Vagina (tissue), 2 donors: Measurements from ENCODE around the gene ADGRG2. TPM values are rescaled to one million over a fixed set of nuclear protein-coding genes. Genes with fewer than 3 reads are reported as not detected.

ENCODE experiments used
- DNase-seq, 2 donors: peaks; one replicate each; pipeline ENCODE4 v3.0.0-alpha.2; 2017; ENCODE audit errors: extremely low spot score in 2 of 2
- H3K27ac ChIP-seq: fragments of 200-600 bp; sonication (generic); one replicate; pipeline ENCODE4 v1.5.1; 2019
- H3K27me3 ChIP-seq: fragments of 200-600 bp; sonication (generic); one replicate; pipeline ENCODE4 v1.5.1; 2019
- H3K36me3 ChIP-seq, 2 donors: fragments of 200-600 bp; sonication (generic); one replicate each; pipeline ENCODE4 v1.5.1; 2017 to 2019
- H3K4me1 ChIP-seq: fragments of 200-600 bp; sonication (generic); one replicate; pipeline ENCODE4 v1.5.1; 2019
- H3K4me3 ChIP-seq, 2 donors: fragments of 200-600 bp; sonication (generic); 1 replicate in 1 of 2; 2 replicates in 1 of 2; pipeline ENCODE4 v1.5.1; 2016 to 2019
- H3K9me3 ChIP-seq: fragments of 200-600 bp; sonication (generic); one replicate; pipeline ENCODE4 v1.5.1; 2019
- CTCF ChIP-seq, 3 experiments: fragments of 450-650 bp in 2 of 3; fragments of 200-600 bp in 1 of 3; sonication (generic) in 1 of 3; IDR thresholded peaks; one replicate each; pipeline ENCODE4 v1.5.1; 2017 to 2019; ENCODE audit warnings: antibody characterized with exemption in 3 of 3, mild to moderate bottlenecking in 2 of 3, moderate library complexity in 2 of 3
- POLR2A ChIP-seq, 2 donors: fragments of 450-650 bp; IDR thresholded peaks; one replicate each; pipeline ENCODE4 v1.6.1; 2017; ENCODE audit warnings: antibody characterized with exemption in 2 of 2, mild to moderate bottlenecking in 2 of 2, moderate library complexity in 2 of 2
- POLR2AphosphoS5 ChIP-seq, 2 donors: sonication (generic); formaldehyde crosslinking; IDR thresholded peaks; one replicate each; pipeline ENCODE4 v1.9.0; 2017; ENCODE audit warnings: antibody characterized with exemption in 2 of 2, mild to moderate bottlenecking in 2 of 2, low read depth in 1 of 2; ENCODE audit not compliant: insufficient read depth in 1 of 2
- intact Hi-C: fragments of 100-400 bp; cut with DNase I; formaldehyde crosslinking; loops from one replicate; pipeline ENCODE4 v1.15.1; 2023
- total RNA-seq: library from RNA; depleted of rRNA; stranded (reverse); fragments of >200 nt; gene quantifications from one replicate; pipeline ENCODE4 v1.2.3, GENCODE V29; 2016

Gene ADGRG2
- total RNA-seq, 1 donor from 2014 or later: 2.0 TPM

- no peaks in the 10 kb centered on the region for H3K36me3 ChIP-seq
- TF ChIP-seq POLR2A (IDR thresholded peaks at IDR 0.05): no peak
- TF ChIP-seq POLR2AphosphoS5 (IDR thresholded peaks at IDR 0.05; ENCODE audit: insufficient read depth in 1 of 2, low read depth in 1 of 2): no peak
- TF ChIP-seq CTCF (IDR thresholded peaks at IDR 0.05): no peak
- peaks cover 7% of the 10 kb centered on the region for H3K9me3 ChIP-seq
- no peak overlapping the region for H3K4me3 ChIP-seq
- no peak for DNase-seq
- no peak overlapping the region for H3K27ac ChIP-seq
- no peaks in the 10 kb centered on the region for H3K4me1 ChIP-seq
- no peaks in the 10 kb centered on the region for H3K27me3 ChIP-seq
- intact Hi-C loops: no loop called here
Observed at GRCh38 chrX:19091596-19091995, 30.7 kb downstream of the ADGRG2 start.

- DNase-seq: no peak
- Histone ChIP-seq H3K27ac (no peak overlapping the region), H3K36me3 (no peaks in the 10 kb centered on the region), H3K4me3 (no peak overlapping the region), H3K9me3 (peaks cover 7% of the 10 kb centered on the region), H3K27me3 (no peaks in the 10 kb centered on the region), H3K4me1 (no peaks in the 10 kb centered on the region)
- intact Hi-C loops: no loop called here
- TF ChIP-seq POLR2A (IDR thresholded peaks at IDR 0.05) (no peak), POLR2AphosphoS5 (IDR thresholded peaks at IDR 0.05; ENCODE audit: insufficient read depth in 1 of 2, low read depth in 1 of 2) (no peak), CTCF (IDR thresholded peaks at IDR 0.05) (no peak)
Observed at GRCh38 chrX:19089555-19090040, 32.7 kb downstream of the ADGRG2 start.

GRCh38 chrX:19086102-19086772, 36.0 kb downstream of the ADGRG2 start:
- Histone ChIP-seq H3K27ac (no peak overlapping the region), H3K9me3 (peaks cover 7% of the 10 kb centered on the region), H3K4me3 (no peak overlapping the region), H3K4me1 (no peaks in the 10 kb centered on the region), H3K36me3 (no peaks in the 10 kb centered on the region), H3K27me3 (no peaks in the 10 kb centered on the region)
- intact Hi-C loops: no loop called here
- TF ChIP-seq POLR2AphosphoS5 (IDR thresholded peaks at IDR 0.05; ENCODE audit: insufficient read depth in 1 of 2, low read depth in 1 of 2): no peak
- no peak for TF ChIP-seq CTCF (IDR thresholded peaks at IDR 0.05)
- TF ChIP-seq POLR2A (IDR thresholded peaks at IDR 0.05): no peak
- DNase-seq: no peak

- intact Hi-C loops: no loop called here
- DNase-seq: no peak
- Histone ChIP-seq H3K4me1 (no peaks in the 10 kb centered on the region), H3K27ac (no peak overlapping the region), H3K9me3 (peaks cover 7% of the 10 kb centered on the region), H3K4me3 (no peak overlapping the region), H3K27me3 (no peaks in the 10 kb centered on the region), H3K36me3 (no peaks in the 10 kb centered on the region)
- TF ChIP-seq POLR2AphosphoS5 (IDR thresholded peaks at IDR 0.05; ENCODE audit: insufficient read depth in 1 of 2, low read depth in 1 of 2) (no peak), POLR2A (IDR thresholded peaks at IDR 0.05) (no peak), CTCF (IDR thresholded peaks at IDR 0.05) (no peak)
Observed at GRCh38 chrX:19085666-19086065, 36.6 kb downstream of the ADGRG2 start.

- no peaks in the 10 kb centered on the region for H3K36me3 ChIP-seq
- no peak for DNase-seq
- TF ChIP-seq POLR2A (IDR thresholded peaks at IDR 0.05): no peak
- TF ChIP-seq CTCF (IDR thresholded peaks at IDR 0.05): no peak
- TF ChIP-seq POLR2AphosphoS5 (IDR thresholded peaks at IDR 0.05; ENCODE audit: insufficient read depth in 1 of 2, low read depth in 1 of 2): no peak
- H3K9me3 ChIP-seq: no peaks in the 10 kb centered on the region
- no peaks in the 10 kb centered on the region for H3K4me1 ChIP-seq
- H3K27ac ChIP-seq: no peak overlapping the region
- H3K4me3 ChIP-seq: no peak overlapping the region
- intact Hi-C loops: no loop called here
- no peaks in the 10 kb centered on the region for H3K27me3 ChIP-seq
Observed at GRCh38 chrX:19075754-19076153, 46.5 kb downstream of the ADGRG2 start.
